Small intestine (tissue), 7 donors: ENCODE results near the gene PHLDB3. TPM values are rescaled to one million over a fixed set of nuclear protein-coding genes. Genes with fewer than 3 reads are reported as not detected.

ENCODE experiments used
- DNase-seq, 2 donors: peaks; one replicate each; pipeline versions ENCODE4 v3.0.0 to v3.0.0-alpha.2; 2013
- FAIRE-seq: peaks from 2 replicates; lab custom pipeline; 2012; peaks lifted over from hg19 to GRCh38; lab: Jason Lieb, UNC
- H3K27ac ChIP-seq, 3 donors: one replicate each; pipeline ENCODE4 v1.5.1; 2013; ENCODE audit warnings: low read length in 2 of 3, mild to moderate bottlenecking in 2 of 3, control low read depth in 1 of 3, inconsistent platforms in 1 of 3, low read depth in 1 of 3, moderate library complexity in 1 of 3
- H3K27me3 ChIP-seq, 3 donors: one replicate each; pipeline ENCODE4 v1.6.1; 2013; ENCODE audit warnings: low read length in 3 of 3, inconsistent platforms in 1 of 3; ENCODE audit not compliant: control insufficient read depth in 3 of 3, insufficient read depth in 3 of 3
- H3K36me3 ChIP-seq, 3 donors: one replicate each; pipeline ENCODE4 v1.6.1; 2013; ENCODE audit warnings: low read length in 3 of 3, inconsistent platforms in 1 of 3, low read depth in 1 of 3, mild to moderate bottlenecking in 1 of 3, moderate library complexity in 1 of 3; ENCODE audit not compliant: control insufficient read depth in 3 of 3, insufficient read depth in 2 of 3
- H3K4me1 ChIP-seq, 3 donors: one replicate each; pipeline ENCODE4 v1.6.1; 2013; ENCODE audit warnings: low read length in 2 of 3, inconsistent platforms in 1 of 3, low read depth in 1 of 3, mild to moderate bottlenecking in 1 of 3, moderate library complexity in 1 of 3; ENCODE audit not compliant: control insufficient read depth in 3 of 3, insufficient read depth in 2 of 3
- H3K4me3 ChIP-seq, 3 donors: one replicate each; pipeline ENCODE4 v1.5.1; 2013; ENCODE audit warnings: low read length in 3 of 3, control low read depth in 1 of 3, inconsistent platforms in 1 of 3, low read depth in 1 of 3, mild to moderate bottlenecking in 1 of 3, moderate library complexity in 1 of 3
- H3K9me3 ChIP-seq, 2 donors: one replicate each; pipeline ENCODE4 v1.6.1; 2013; ENCODE audit warnings: low read depth in 1 of 2, low read length in 1 of 2; ENCODE audit not compliant: control insufficient read depth in 2 of 2, insufficient read depth in 1 of 2
- WGBS, 3 donors: extraction: QIAGEN DNeasy Blood & Tissue Kit; methylation state at CpG; one replicate each; pipeline ENCODE4 v1.1.7; 2013; 5-methylcytosine and 5-hydroxymethylcytosine counted together
- polyA plus RNA-seq, 4 donors: library from polyadenylated mRNA; stranded (reverse) in 3 of 4; unstranded in 1 of 4; fragments of 200-250 nt in 3 of 4; fragments of 120-200 nt in 1 of 4; gene quantifications; one replicate each; pipeline versions ENCODE4 v1.2.1 to v1.2.3, GENCODE V29; 2013
- donor health status: healthy with polysubstance abuse.
- donor health status: control.
- donor health status: control.
- donor health status: Bipolar disorder and iron deficiency.
- donor health status: healthy.

Gene PHLDB3
- polyA plus RNA-seq, 4 donors = 6.2 to 33.6 (median 23.6) TPM

- Histone ChIP-seq H3K4me1 (no peaks in the 10 kb centered on the region), H3K4me3 (no peak overlapping the region), H3K27ac (no peak overlapping the region), H3K27me3 (no peaks in the 10 kb centered on the region), H3K36me3 (peaks cover 0 to 76% (median 10%) of the 10 kb centered on the region in 3 donors), H3K9me3 (no peaks in the 10 kb centered on the region)
- DNase-seq (no peak), FAIRE-seq (no peak)
- 77 to 83% (median 80%) methylated on average over 2 of the region's 2 CpGs for WGBS, 3 donors
These were observed 41.4 kb upstream of the PHLDB3 start for GRCh38 chr19:43545981-43546380.

GRCh38 chr19:43545276-43545675 lies 40.7 kb upstream of the PHLDB3 start:
- Histone ChIP-seq H3K27ac (no peak overlapping the region), H3K36me3 (peaks cover 0 to 76% (median 10%) of the 10 kb centered on the region in 3 donors), H3K9me3 (no peaks in the 10 kb centered on the region), H3K27me3 (no peaks in the 10 kb centered on the region), H3K4me3 (no peak overlapping the region), H3K4me1 (no peaks in the 10 kb centered on the region)
- DNase-seq (no peak), FAIRE-seq (no peak)
- 78 to 86% (median 85%) methylated on average over 5 of the region's 5 CpGs for WGBS, 3 donors

- WGBS, 3 donors = 96 to 98% (median 97%) methylated on average over 9 of the region's 9 CpGs
- no peak for FAIRE-seq
- peaks cover 0 to 77% (median 10%) of the 10 kb centered on the region in 3 donors for H3K36me3 ChIP-seq
- H3K9me3 ChIP-seq = no peaks in the 10 kb centered on the region
- no peak overlapping the region for H3K4me3 ChIP-seq
- no peaks in the 10 kb centered on the region for H3K4me1 ChIP-seq
- no peak overlapping the region for H3K27ac ChIP-seq
- no peak for DNase-seq
- H3K27me3 ChIP-seq = no peaks in the 10 kb centered on the region
These were observed 39.5 kb upstream of the PHLDB3 start for GRCh38 chr19:43544077-43544476.

- Histone ChIP-seq H3K4me1 (no peaks in the 10 kb centered on the region), H3K27ac (no peak overlapping the region), H3K4me3 (no peak overlapping the region), H3K9me3 (peaks cover 0 to 2% of the 10 kb centered on the region in 2 donors), H3K36me3 (peaks cover 0 to 79% (median 10%) of the 10 kb centered on the region in 3 donors), H3K27me3 (no peaks in the 10 kb centered on the region)
- DNase-seq = no peak
- WGBS, 3 donors = 95 to 97% (median 96%) methylated on average over 5 of the region's 5 CpGs
- FAIRE-seq = no peak
These were observed 37.5 kb upstream of the PHLDB3 start for GRCh38 chr19:43541920-43542650.

GRCh38 chr19:43540381-43540780 lies 35.8 kb upstream of the PHLDB3 start:
- WGBS, 3 donors = 98 to 99% (median 98%) methylated on average over 3 of the region's 3 CpGs
- no peak overlapping the region for H3K4me3 ChIP-seq
- peaks cover 0 to 69% (median 11%) of the 10 kb centered on the region in 3 donors for H3K36me3 ChIP-seq
- FAIRE-seq (no peak), DNase-seq (no peak)
- no peaks in the 10 kb centered on the region for H3K4me1 ChIP-seq
- no peaks in the 10 kb centered on the region for H3K27me3 ChIP-seq
- peaks cover 0 to 2% of the 10 kb centered on the region in 2 donors for H3K9me3 ChIP-seq
- H3K27ac ChIP-seq = no peak overlapping the region

GRCh38 chr19:43538922-43539321 lies 34.4 kb upstream of the PHLDB3 start:
- H3K27me3 ChIP-seq = no peaks in the 10 kb centered on the region

GRCh38 chr19:43534816-43535761 lies 30.5 kb upstream of the PHLDB3 start:
- WGBS, 3 donors = 63 to 79% (median 68%) methylated on average over 30 to 62 of the region's 62 CpGs
- DNase-seq = peak; percentile 45 to 73
- Histone ChIP-seq H3K27me3 (no peaks in the 10 kb centered on the region), H3K36me3 (peaks cover 0 to 20% (median 2%) of the 10 kb centered on the region in 3 donors), H3K4me1 (peaks cover 0 to 11% (median 0%) of the 10 kb centered on the region in 3 donors), H3K27ac (peak overlapping the region in 2 of 3 donors; percentile 94 to 95), H3K9me3 (peaks cover 0 to 2% of the 10 kb centered on the region in 2 donors), H3K4me3 (no peak overlapping the region)
- no peak for FAIRE-seq

More at GRCh38 chr19:43538922-43539321, 34.4 kb upstream of the PHLDB3 start:
- Histone ChIP-seq H3K4me1 (peaks cover 0 to 4% (median 0%) of the 10 kb centered on the region in 3 donors), H3K36me3 (peaks cover 0 to 54% (median 10%) of the 10 kb centered on the region in 3 donors), H3K4me3 (no peak overlapping the region), H3K9me3 (peaks cover 0 to 2% of the 10 kb centered on the region in 2 donors), H3K27ac (no peak overlapping the region)
- DNase-seq (no peak), FAIRE-seq (no peak)

GRCh38 chr19:43534305-43534815 lies 29.8 kb upstream of the PHLDB3 start:
- FAIRE-seq (no peak), DNase-seq (no peak)
- H3K27ac ChIP-seq = peak overlapping the region in 2 of 3 donors; percentile 94 to 95
- peaks cover 0 to 11% (median 0%) of the 10 kb centered on the region in 3 donors for H3K4me1 ChIP-seq
- peaks cover 0 to 2% of the 10 kb centered on the region in 2 donors for H3K9me3 ChIP-seq
- 27 to 42% (median 28%) methylated on average over 17 of the region's 17 CpGs for WGBS, 3 donors
- peaks cover 0 to 13% (median 2%) of the 10 kb centered on the region in 3 donors for H3K36me3 ChIP-seq
- H3K4me3 ChIP-seq = peak overlapping the region in 1 of 3 donors; percentile 48
- no peaks in the 10 kb centered on the region for H3K27me3 ChIP-seq
